ENCODE results near the gene ZNF521.

GRCh38 chr18:25247725-25248124 is 104.2 kb downstream of the ZNF521 start:
- TF ChIP-seq ZC3H10 (CRISPR knock-in tag; IDR thresholded peaks at IDR 0.05): no peak
- no peak for TF ChIP-seq TSHZ2 (CRISPR knock-in tag; IDR thresholded peaks at IDR 0.05)
- TF ChIP-seq ZFP3 (CRISPR knock-in tag; IDR thresholded peaks at IDR 0.05): no peak
- TF ChIP-seq TCF4 (CRISPR knock-in tag; IDR thresholded peaks at IDR 0.05; ENCODE audit: borderline replicate concordance): no peak
- no peak for TF ChIP-seq TOX (CRISPR knock-in tag; IDR thresholded peaks at IDR 0.05; ENCODE audit: borderline replicate concordance)
- TF ChIP-seq CSDC2 (CRISPR knock-in tag; IDR thresholded peaks at IDR 0.05): no peak

Measured in SK-N-SH treated with all-trans-retinoic acid at 6 μM for 48 hours (cell line).